Activated T-helper 1 cell treated with anti-CD3 and anti-CD28 coated beads, Interleukin-12 subunit alpha, Interleukin-12 subunit beta, Interleukin-2, Interleukin-4 antibody, amounts not matched to agents 30 ng/mL and 10 ng/mL and 1 ng/mL, durations not matched to agents 14 hours and 24 hours and 36 hours (primary cell): ENCODE results near the gene CREB3. TPM values are rescaled to one million over a fixed set of nuclear protein-coding genes. Genes with fewer than 3 reads are reported as not detected.

Experiments used
- DNase-seq: peaks from one replicate; pipeline ENCODE4 v3.0.0; 2021; ENCODE audit warnings: low spot score
- H3K27ac Mint-ChIP-seq: one replicate; pipeline ENCODE4 v1.8.0; 2021; ENCODE audit warnings: mild to moderate bottlenecking, mixed read lengths
- H3K27me3 Mint-ChIP-seq: one replicate; pipeline ENCODE4 v1.8.0; 2022; ENCODE audit warnings: mild to moderate bottlenecking, moderate library complexity, mixed read lengths; ENCODE audit not compliant: insufficient read depth
- H3K36me3 Mint-ChIP-seq: one replicate; pipeline ENCODE4 v1.8.0; 2021; ENCODE audit warnings: low read depth, mixed read lengths
- H3K4me1 Mint-ChIP-seq: one replicate; pipeline ENCODE4 v1.8.0; 2021; ENCODE audit warnings: low read depth, mixed read lengths
- H3K4me3 Mint-ChIP-seq: one replicate; pipeline ENCODE4 v1.8.0; 2021; ENCODE audit warnings: mild to moderate bottlenecking, moderate library complexity, mixed read lengths
- H3K9me3 Mint-ChIP-seq: one replicate; pipeline ENCODE4 v1.8.0; 2021; ENCODE audit warnings: mixed read lengths
- intact Hi-C: fragments of 100-400 bp; cut with micrococcal nuclease; formaldehyde crosslinking; loops from one replicate; pipeline ENCODE4 v1.15.1; 2024
- total RNA-seq: library from RNA; stranded (reverse); gene quantifications from 2 replicates; pipeline ENCODE4 v1.2.3, GENCODE V29; 2022

CREB3 gene
- total RNA-seq, 1 donor from 2014 or later: 32.1 TPM

DNA sequence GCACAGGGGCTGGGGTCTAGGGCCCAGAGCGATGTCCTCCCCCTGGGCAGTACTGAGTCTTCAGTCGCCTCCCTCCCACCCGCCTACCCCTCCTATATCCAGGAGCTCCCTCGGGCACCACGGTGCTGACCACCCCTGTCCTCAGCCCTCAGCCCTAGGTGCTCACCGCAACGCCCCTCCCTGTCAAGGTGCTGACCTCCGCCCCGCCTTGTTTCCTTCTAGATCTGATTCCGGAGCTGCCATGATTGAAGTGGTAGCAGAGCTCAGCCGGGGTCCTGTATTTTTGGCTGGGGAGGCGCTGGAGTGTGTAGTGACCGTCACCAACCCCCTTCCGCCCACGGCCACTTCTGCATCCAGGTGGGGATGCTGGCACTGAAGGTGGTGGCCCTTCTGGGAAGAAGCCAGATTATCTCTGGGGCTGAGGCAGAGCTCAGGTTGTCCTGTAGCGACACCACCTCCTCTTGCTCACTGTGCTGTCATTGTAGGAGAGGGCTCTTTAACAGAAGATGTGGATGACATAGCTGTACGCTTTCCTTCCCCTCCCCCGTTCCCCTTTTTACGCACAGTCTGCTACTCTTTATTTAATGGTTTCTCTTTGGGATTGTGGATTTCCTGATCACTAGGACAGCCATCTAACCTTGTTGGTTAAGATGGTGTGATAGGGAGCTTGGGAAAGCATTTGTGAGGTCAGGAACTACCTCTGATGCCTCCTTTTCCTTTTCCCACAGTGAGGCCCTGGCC lies 17.2 kb downstream of the CREB3 start:
- Mint-ChIP-seq H3K4me3 (peak overlapping the region; percentile 95), H3K36me3 (peaks cover 28% of the 10 kb centered on the region), H3K4me1 (peaks cover 40% of the 10 kb centered on the region), H3K27me3 (no peaks in the 10 kb centered on the region), H3K27ac (peak overlapping the region; percentile 73), H3K9me3 (no peaks in the 10 kb centered on the region)
- intact Hi-C loops: loop anchor here (1.0 to 5.0 kb wide), 6 partner anchors 8 to 637 kb away; partner anchors contain the start of genes CREB3, FAM221B, HINT2 and TLN1
- DNase-seq: peak; percentile 41

DNA sequence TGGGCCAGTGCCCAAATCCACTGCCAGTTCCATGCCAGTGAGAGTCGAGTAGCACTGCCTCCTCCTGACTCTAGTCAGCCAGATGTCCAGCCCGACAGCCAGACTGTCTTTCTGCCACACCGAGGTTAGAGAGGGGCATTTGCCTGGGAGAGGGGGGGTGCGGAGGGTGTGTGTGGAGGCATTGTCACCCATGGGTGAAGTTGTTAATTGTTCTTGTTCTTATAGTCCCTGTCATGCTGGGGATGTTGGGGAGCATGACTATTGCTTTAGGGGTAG lies 17.7 kb downstream of the CREB3 start:
- H3K4me1 Mint-ChIP-seq: peaks cover 40% of the 10 kb centered on the region
- H3K27me3 Mint-ChIP-seq: no peaks in the 10 kb centered on the region
- peak overlapping the region; percentile 95 for H3K4me3 Mint-ChIP-seq
- intact Hi-C loops: no loop called here
- peaks cover 26% of the 10 kb centered on the region for H3K36me3 Mint-ChIP-seq
- no peaks in the 10 kb centered on the region for H3K9me3 Mint-ChIP-seq
- peak overlapping the region; percentile 73 for H3K27ac Mint-ChIP-seq
- no peak for DNase-seq

DNA sequence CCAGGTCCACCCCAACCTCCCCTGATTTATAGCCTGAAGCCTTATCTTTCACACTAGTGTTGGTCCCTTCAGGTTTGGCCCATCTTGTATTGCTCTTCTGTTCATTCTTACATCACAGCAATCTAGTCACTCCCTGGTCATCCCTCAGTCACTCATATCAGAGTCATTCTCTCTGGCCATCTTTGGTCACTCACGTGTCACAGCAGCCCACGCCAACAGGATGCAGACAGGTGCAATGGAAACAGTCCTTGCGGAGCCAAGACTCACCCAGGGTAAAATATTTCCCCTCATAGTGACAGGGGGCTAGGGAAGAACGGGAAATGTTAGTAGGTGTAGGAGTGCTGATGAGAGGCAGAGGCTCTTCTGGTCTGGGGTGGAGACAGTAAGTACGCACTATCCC lies 21.0 kb downstream of the CREB3 start:
- H3K27ac Mint-ChIP-seq: no peak overlapping the region
- DNase-seq: no peak
- no peaks in the 10 kb centered on the region for H3K9me3 Mint-ChIP-seq
- H3K4me3 Mint-ChIP-seq: no peak overlapping the region
- peaks cover 37% of the 10 kb centered on the region for H3K4me1 Mint-ChIP-seq
- H3K27me3 Mint-ChIP-seq: no peaks in the 10 kb centered on the region
- peaks cover 24% of the 10 kb centered on the region for H3K36me3 Mint-ChIP-seq
- intact Hi-C loops: no loop called here

DNA sequence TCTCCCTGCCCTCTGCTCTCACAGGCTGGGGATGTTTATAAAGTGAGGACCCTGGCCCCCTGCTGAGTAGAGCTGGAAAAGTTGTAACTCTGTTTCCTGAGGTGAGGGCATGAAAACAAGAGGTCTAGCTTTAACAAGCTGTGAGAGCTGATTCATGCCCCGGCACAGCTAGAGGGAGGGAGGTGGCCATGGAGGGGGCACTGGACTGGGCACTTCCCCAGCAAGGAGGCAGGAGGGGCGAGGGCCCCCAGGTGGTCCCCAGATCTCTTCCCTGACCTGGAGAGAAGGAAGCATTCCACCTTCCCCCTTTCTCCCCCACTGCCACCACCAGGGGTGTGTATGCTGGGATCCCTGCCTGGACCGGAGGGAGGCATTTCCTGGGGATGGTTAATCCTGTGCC lies 21.8 kb downstream of the CREB3 start, which contains the start of gene MSMP:
Gene MSMP (minus strand): TSS at position 13 of the 400 bp plus-strand sequence. CDS start 147 bp downstream, outside the sequence.
- no peak within 1 kb of the TSS for H3K4me3 Mint-ChIP-seq
- H3K36me3 Mint-ChIP-seq: peaks cover 28% of the 10 kb centered on the region
- H3K27me3 Mint-ChIP-seq: no peaks in the 10 kb centered on the region
- H3K9me3 Mint-ChIP-seq: no peaks in the 10 kb centered on the region
- H3K27ac Mint-ChIP-seq: no peak within 1 kb of the TSS
- no peak for DNase-seq
- intact Hi-C loops: no loop called here
- H3K4me1 Mint-ChIP-seq: peaks cover 43% of the 10 kb centered on the region

DNA sequence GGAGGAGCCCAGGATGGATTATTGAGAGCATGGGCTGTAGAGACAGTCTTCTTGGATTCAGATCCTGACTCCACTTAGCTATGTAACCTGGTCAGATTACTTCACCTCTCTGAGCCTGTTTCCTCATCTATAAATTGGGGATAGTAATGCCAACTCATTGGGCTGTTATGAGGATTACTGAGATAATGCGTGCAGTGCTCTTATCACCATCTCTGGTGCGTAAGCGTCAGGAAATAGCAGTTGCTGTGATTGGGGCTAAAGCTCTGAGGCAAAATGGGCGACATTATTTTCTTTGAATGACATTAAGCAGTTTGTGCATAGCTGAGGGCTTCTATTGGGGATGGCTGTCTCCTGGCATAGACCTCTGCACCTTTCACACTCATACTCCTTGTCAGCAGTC lies 22.6 kb downstream of the CREB3 start:
- Mint-ChIP-seq H3K27me3 (no peaks in the 10 kb centered on the region), H3K4me3 (peak overlapping the region; percentile 100), H3K36me3 (peaks cover 28% of the 10 kb centered on the region), H3K9me3 (no peaks in the 10 kb centered on the region), H3K4me1 (peaks cover 43% of the 10 kb centered on the region), H3K27ac (no peak overlapping the region)
- intact Hi-C loops: loop anchor here (5.0 kb wide), 1 partner anchor 437 kb away; the partner anchor contains the start of gene CLTA
- DNase-seq: no peak

DNA sequence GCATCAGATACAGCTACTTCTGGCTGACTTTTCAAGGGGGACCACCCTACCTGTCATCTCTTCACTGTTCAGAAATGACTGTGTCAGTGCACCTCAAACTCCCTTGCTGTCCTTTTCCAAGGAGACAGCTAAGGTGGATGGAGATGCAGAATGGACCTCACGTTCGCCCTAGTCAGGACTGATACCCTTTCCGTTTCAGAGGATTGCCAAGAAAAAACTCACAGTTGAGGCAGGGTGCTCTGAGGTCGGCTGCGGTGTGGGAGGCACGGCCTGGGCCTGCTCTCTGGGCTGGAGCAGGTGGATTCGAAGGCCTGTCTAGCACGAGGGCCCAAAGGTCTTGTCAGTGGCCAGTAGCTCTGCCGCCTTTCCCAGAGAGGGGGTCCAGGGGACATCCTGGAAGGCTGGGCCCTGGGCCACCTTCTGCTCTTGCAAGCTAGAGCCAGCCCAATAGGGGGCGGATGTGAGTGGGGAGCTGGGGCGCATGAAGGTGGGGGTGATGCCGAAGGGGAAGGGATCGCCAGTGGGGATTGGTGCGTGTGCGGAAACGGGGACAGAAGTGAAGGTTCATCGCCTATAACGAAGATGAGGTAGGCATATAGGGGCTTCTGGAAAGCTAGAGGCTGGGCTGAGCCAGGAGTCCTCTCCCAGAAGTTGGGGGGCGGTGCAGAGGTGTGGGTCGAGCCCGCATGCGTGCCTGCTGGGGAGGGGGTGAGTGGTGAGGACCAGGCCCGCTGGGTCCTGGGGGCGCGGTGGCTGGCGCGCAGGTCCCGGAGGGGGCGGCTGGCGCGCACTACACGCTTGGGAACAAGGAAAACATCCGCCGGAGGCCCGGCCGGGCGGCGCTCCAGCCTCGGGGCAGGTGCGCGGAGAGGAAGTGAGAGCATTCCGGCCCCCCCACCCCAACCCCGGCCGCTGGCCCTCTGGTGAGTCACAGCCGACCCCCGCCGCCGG lies 24.1 kb downstream of the CREB3 start:
- Mint-ChIP-seq H3K27me3 (no peaks in the 10 kb centered on the region), H3K27ac (peak overlapping the region; percentile 98)
- peak; percentile 71 for DNase-seq

DNA sequence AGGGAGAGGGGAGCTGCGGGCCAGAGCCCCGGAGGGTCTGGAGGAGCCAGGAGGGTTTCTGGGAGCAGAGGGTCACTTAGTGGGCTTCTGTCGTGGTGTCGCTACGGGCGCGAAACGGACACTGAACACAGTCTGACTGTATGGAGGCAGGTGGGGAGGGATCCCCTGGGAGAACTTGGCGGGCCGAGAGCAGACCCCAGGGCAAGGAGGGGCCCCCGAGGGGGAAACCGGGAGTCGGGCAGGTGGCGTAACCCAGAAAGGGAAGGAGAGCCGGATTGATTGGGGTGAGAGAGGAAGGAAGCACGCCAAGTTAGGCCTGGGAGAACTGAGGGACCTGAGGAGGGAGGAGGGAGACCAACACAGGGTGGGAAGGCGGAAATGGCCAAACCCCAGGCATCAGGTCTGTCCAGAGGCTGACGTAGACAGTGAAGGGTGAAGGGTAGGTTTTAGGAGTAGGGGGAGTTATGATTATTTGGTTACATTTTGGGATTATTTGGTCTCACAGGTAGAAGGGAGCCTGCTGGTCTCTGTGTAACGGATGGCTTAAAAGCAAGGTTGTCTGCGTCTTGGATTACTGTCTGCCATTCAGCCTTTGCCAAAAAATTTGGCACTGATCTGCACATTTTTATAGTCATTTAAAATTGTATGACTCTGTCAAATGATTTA lies 24.9 kb downstream of the CREB3 start:
- Mint-ChIP-seq H3K27me3 (no peaks in the 10 kb centered on the region), H3K4me1 (peaks cover 58% of the 10 kb centered on the region)
- intact Hi-C loops: loop anchor here (1.0 to 5.0 kb wide), 2 partner anchors 8 to 435 kb away; partner anchors contain the start of genes CLTA, GBA2 and RGP1

More for the DNA sequence above, 24.1 kb downstream of the CREB3 start:
- Mint-ChIP-seq H3K9me3 (no peaks in the 10 kb centered on the region), H3K36me3 (peaks cover 27% of the 10 kb centered on the region), H3K4me1 (peaks cover 51% of the 10 kb centered on the region), H3K4me3 (peak overlapping the region; percentile 100)
- intact Hi-C loops: loop anchor here (1.0 to 5.0 kb wide), 4 partner anchors 7 to 436 kb away; partner anchors contain the start of genes CLTA, GBA2, RGP1 and TMEM8B

DNA sequence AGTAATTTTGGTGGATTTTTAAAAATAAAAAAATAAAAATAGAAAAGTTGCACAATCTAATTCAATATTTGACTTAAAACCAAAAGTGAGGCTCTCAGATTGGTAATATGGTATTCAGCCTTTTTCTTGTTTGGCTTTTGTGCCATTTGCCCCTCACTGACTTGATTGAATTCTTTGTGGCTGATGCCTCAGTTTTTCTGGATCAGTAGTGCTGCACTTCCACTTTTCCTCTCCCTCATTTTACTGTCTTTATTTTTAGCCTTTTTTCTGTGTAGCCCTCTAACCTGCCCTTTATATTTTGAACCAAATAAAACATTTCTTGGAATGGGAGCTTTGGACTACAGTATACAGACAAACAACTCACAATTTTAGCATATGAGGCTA lies 25.4 kb downstream of the CREB3 start:
- no peak for DNase-seq
- H3K27me3 Mint-ChIP-seq: no peaks in the 10 kb centered on the region
- H3K4me3 Mint-ChIP-seq: peak overlapping the region; percentile 80
- no peaks in the 10 kb centered on the region for H3K9me3 Mint-ChIP-seq
- peaks cover 60% of the 10 kb centered on the region for H3K4me1 Mint-ChIP-seq
- intact Hi-C loops: loop anchor here (1.0 to 5.0 kb wide), 2 partner anchors 9 to 434 kb away; partner anchors contain the start of genes CLTA, GBA2 and RGP1
- peaks cover 17% of the 10 kb centered on the region for H3K36me3 Mint-ChIP-seq
- no peak overlapping the region for H3K27ac Mint-ChIP-seq

More for the DNA sequence above, 24.9 kb downstream of the CREB3 start:
- H3K36me3 Mint-ChIP-seq: peaks cover 23% of the 10 kb centered on the region
- H3K9me3 Mint-ChIP-seq: no peaks in the 10 kb centered on the region
- no peak for DNase-seq
- H3K27ac Mint-ChIP-seq: peak overlapping the region; percentile 90
- H3K4me3 Mint-ChIP-seq: peak overlapping the region; percentile 100

DNA sequence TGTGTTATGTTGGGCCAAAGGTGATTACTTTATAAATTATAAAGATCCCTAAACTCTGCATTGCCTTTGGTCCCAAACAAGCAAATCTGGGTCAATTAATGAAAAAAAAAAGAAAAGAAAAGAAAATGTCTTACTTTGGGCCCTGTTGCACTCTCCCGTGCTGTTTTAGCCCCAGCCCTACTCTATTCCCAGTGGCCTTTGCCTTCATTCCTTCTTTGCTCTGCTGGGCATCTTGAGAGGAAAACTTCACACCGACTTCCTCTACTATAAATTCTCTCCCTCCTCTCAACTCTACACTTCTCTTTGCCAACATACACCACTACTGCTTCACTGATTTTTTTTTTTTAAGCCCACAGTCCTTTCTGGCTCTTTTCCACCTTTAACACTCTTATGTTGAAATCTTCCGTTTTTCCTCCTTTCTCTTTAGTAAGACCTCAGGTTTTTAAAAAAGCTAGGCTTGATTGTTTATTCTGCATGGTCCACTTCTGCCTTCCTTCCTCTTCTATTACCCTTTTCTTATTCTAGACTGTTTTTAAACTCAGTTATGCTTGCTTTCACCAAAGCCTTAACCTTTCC lies 26.1 kb downstream of the CREB3 start:
- H3K4me1 Mint-ChIP-seq: peaks cover 60% of the 10 kb centered on the region
- intact Hi-C loops: loop anchor here (5.0 kb wide), 1 partner anchor 434 kb away; the partner anchor contains the start of gene CLTA
- peaks cover 14% of the 10 kb centered on the region for H3K36me3 Mint-ChIP-seq
- no peak for DNase-seq
- peak overlapping the region; percentile 80 for H3K4me3 Mint-ChIP-seq
- peak overlapping the region; percentile 24 for H3K27ac Mint-ChIP-seq
- no peaks in the 10 kb centered on the region for H3K9me3 Mint-ChIP-seq
- no peaks in the 10 kb centered on the region for H3K27me3 Mint-ChIP-seq

DNA sequence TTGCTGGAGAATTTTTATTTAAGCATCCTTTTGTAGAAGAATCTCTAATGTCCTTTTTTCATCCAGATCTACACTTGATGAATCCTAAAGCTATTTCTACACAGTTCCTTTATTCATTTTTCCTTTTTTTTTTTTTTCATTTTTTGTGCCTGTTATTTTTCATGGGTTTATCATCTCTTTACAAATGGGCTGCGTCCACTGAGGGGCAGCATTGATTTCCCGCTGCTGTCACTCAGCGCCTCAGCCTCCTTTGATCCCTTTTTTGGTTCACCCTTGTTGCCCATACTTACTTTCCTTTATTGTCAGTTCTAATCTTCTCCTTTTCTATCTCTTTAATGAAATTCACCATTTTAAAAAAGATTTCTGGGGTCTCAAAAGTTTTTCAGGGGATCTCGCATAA lies 27.3 kb downstream of the CREB3 start:
- H3K9me3 Mint-ChIP-seq: no peaks in the 10 kb centered on the region
- no peaks in the 10 kb centered on the region for H3K27me3 Mint-ChIP-seq
- DNase-seq: no peak
- H3K4me1 Mint-ChIP-seq: peaks cover 60% of the 10 kb centered on the region
- intact Hi-C loops: loop anchor here (5.0 kb wide), 1 partner anchor 433 kb away; the partner anchor contains the start of gene CLTA
- peaks cover 11% of the 10 kb centered on the region for H3K36me3 Mint-ChIP-seq
- H3K4me3 Mint-ChIP-seq: no peak overlapping the region
- H3K27ac Mint-ChIP-seq: no peak overlapping the region

DNA sequence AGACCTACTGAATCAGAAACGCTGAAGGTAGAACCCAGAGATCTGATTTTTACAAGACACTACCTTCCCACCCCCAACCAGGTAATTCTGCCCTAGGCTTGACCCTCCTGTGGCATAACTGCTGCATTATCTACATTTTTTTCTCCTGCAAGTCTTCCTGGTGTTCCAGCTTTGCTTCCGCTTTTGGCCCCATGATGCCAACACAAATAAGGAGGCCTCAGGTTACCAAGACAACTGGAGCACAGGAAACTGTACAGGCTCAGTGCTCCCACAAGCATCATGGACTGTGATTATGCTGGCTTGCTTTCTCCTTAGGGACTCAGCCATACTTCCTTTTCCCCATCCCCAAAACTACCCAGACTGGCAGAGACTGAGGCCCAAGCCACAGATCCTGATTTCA lies 28.2 kb downstream of the CREB3 start:
- H3K4me3 Mint-ChIP-seq: no peak overlapping the region
- DNase-seq: no peak
- peaks cover 55% of the 10 kb centered on the region for H3K4me1 Mint-ChIP-seq
- H3K27me3 Mint-ChIP-seq: no peaks in the 10 kb centered on the region
- H3K27ac Mint-ChIP-seq: no peak overlapping the region
- intact Hi-C loops: no loop called here
- peaks cover 11% of the 10 kb centered on the region for H3K36me3 Mint-ChIP-seq
- H3K9me3 Mint-ChIP-seq: no peaks in the 10 kb centered on the region

DNA sequence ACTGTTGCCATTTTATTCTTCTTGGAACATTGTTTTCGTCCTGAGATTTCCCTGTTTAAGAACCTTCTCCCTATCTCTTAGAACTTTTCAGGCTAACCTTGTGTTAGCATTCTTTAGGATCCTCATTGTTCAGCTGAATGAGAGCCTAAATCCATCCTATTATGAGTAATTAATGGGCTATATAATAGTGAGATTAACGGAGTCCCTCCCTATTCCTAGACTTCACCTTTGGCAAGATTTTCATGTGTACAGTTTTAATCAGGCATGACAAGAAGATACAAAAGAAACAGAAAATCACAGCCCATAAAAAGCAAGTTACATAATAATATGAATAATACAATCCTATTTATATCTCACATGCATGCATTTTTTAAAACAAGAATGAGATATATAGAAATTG lies 30.7 kb downstream of the CREB3 start:
- peaks cover 34% of the 10 kb centered on the region for H3K4me1 Mint-ChIP-seq
- no peak overlapping the region for H3K4me3 Mint-ChIP-seq
- DNase-seq: no peak
- peaks cover 8% of the 10 kb centered on the region for H3K36me3 Mint-ChIP-seq
- no peaks in the 10 kb centered on the region for H3K9me3 Mint-ChIP-seq
- intact Hi-C loops: no loop called here
- no peaks in the 10 kb centered on the region for H3K27me3 Mint-ChIP-seq
- no peak overlapping the region for H3K27ac Mint-ChIP-seq
